Measurements from ENCODE around the gene CCDC91. TPM values are rescaled to one million over a fixed set of nuclear protein-coding genes. Genes with fewer than 3 reads are reported as not detected.

Gene CCDC91
- total and polyA plus RNA-seq, 2 donors (not counting 1 experiment from before 2014, with no cell fraction given), result 23.9 to 47.6 TPM

DNA sequence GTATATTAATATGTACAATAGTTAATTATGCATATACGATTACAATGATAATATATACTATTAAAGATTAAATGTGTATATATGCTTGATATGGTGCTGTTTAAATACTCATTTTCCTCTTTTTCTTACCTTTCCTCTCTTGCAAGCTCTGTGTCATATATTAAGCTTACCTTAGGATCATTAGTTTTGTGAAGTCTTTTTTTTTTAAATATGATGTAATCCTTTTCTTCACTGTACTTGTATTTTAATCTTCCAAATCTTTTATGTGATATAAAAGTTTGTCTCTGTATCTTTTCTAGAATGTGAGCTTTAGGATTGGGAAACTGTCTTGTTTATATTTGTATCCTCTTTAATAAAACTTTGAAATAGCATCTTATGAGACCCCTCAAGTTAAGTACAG lies 88.7 kb downstream of the CCDC91 start:
- no peaks in the 10 kb centered on the region for H4K20me1 ChIP-seq (ENCODE audit: control insufficient read depth, extremely low read depth, insufficient read depth, low read length)
- no peaks in the 10 kb centered on the region for H3K27me3 ChIP-seq (ENCODE audit: control insufficient read depth, insufficient read depth, low read length)
- no peak overlapping the region for H3K4me2 ChIP-seq (ENCODE audit: extremely low read depth, insufficient read depth, low read length)
- no peak for DNase-seq (ENCODE audit: low read depth in 2 of 2)
- H3K4me1 ChIP-seq (ENCODE audit: control insufficient read depth, extremely low read depth, insufficient read depth, low read length), result no peaks in the 10 kb centered on the region
- no peaks in the 10 kb centered on the region for H3K79me2 ChIP-seq (ENCODE audit: control insufficient read depth, insufficient read depth, low read length)
- TF ChIP-seq, protein P1, sequence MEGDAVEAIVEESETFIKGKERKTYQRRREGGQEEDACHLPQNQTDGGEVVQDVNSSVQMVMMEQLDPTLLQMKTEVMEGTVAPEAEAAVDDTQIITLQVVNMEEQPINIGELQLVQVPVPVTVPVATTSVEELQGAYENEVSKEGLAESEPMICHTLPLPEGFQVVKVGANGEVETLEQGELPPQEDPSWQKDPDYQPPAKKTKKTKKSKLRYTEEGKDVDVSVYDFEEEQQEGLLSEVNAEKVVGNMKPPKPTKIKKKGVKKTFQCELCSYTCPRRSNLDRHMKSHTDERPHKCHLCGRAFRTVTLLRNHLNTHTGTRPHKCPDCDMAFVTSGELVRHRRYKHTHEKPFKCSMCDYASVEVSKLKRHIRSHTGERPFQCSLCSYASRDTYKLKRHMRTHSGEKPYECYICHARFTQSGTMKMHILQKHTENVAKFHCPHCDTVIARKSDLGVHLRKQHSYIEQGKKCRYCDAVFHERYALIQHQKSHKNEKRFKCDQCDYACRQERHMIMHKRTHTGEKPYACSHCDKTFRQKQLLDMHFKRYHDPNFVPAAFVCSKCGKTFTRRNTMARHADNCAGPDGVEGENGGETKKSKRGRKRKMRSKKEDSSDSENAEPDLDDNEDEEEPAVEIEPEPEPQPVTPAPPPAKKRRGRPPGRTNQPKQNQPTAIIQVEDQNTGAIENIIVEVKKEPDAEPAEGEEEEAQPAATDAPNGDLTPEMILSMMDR (conservative IDR thresholded peaks at IDR 0.05 in 1 of 2, IDR thresholded peaks at IDR 0.05 in 1 of 2; ENCODE audit: low read depth in 1 of 2, low read length in 2 of 2), result no peak
- no peak for TF ChIP-seq EZH2 (IDR thresholded peaks at IDR 0.05; ENCODE audit: low read length, missing control alignments)
- H3K9ac ChIP-seq (ENCODE audit: insufficient read depth, low read length), result no peak overlapping the region
- no peak overlapping the region for H3K4me3 ChIP-seq (replicated peaks in 1 of 4; ENCODE audit: control extremely low read depth in 1 of 4, insufficient read depth in 1 of 4, low read depth in 3 of 4, low read length in 4 of 4)
- no peak overlapping the region for H3K27ac ChIP-seq (ENCODE audit: insufficient read depth, low read length)
- no peak overlapping the region for H2AFZ ChIP-seq (ENCODE audit: low read length)
- no peaks in the 10 kb centered on the region for H3K9me3 ChIP-seq (ENCODE audit: control insufficient read depth, insufficient read depth, low read depth, low read length)
- H3K36me3 ChIP-seq (ENCODE audit: control insufficient read depth, insufficient read depth, low read length), result no peaks in the 10 kb centered on the region

DNA sequence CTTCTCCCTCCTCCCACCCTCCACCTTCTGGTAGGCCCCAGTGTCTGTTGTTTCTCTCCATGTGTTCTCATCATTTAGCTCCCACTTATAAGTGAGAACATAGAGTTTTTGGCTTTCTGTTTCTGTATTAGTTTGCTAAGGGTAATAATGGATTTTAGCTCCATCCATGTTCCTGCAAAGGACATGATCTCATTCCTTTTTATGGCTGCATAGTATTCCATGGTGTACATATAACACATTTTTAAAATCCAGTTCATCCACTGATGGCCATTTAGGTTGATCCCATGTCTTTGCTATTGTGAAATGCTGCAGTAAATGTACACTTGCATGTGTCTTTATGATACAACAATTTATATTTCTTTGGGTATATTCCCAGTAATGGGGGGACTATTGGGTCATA lies 96.1 kb downstream of the CCDC91 start:
- H3K27ac ChIP-seq (ENCODE audit: insufficient read depth, low read length), result no peak overlapping the region
- no peak for DNase-seq (ENCODE audit: low read depth in 2 of 2)
- no peaks in the 10 kb centered on the region for H3K9me3 ChIP-seq (ENCODE audit: control insufficient read depth, insufficient read depth, low read depth, low read length)
- no peaks in the 10 kb centered on the region for H3K36me3 ChIP-seq (ENCODE audit: control insufficient read depth, insufficient read depth, low read length)
- no peak overlapping the region for H3K9ac ChIP-seq (ENCODE audit: insufficient read depth, low read length)
- no peak overlapping the region for H3K4me3 ChIP-seq (replicated peaks in 1 of 4; ENCODE audit: control extremely low read depth in 1 of 4, insufficient read depth in 1 of 4, low read depth in 3 of 4, low read length in 4 of 4)
- H3K4me1 ChIP-seq (ENCODE audit: control insufficient read depth, extremely low read depth, insufficient read depth, low read length), result no peaks in the 10 kb centered on the region
- no peaks in the 10 kb centered on the region for H3K79me2 ChIP-seq (ENCODE audit: control insufficient read depth, insufficient read depth, low read length)
- no peak for TF ChIP-seq EZH2 (IDR thresholded peaks at IDR 0.05; ENCODE audit: low read length, missing control alignments)
- TF ChIP-seq, protein P1 (conservative IDR thresholded peaks at IDR 0.05 in 1 of 2, IDR thresholded peaks at IDR 0.05 in 1 of 2; ENCODE audit: low read depth in 1 of 2, low read length in 2 of 2), result no peak
- no peak overlapping the region for H3K4me2 ChIP-seq (ENCODE audit: extremely low read depth, insufficient read depth, low read length)
- no peak overlapping the region for H2AFZ ChIP-seq (ENCODE audit: low read length)
- H3K27me3 ChIP-seq (ENCODE audit: control insufficient read depth, insufficient read depth, low read length), result no peaks in the 10 kb centered on the region
- H4K20me1 ChIP-seq (ENCODE audit: control insufficient read depth, extremely low read depth, insufficient read depth, low read length), result no peaks in the 10 kb centered on the region

DNA sequence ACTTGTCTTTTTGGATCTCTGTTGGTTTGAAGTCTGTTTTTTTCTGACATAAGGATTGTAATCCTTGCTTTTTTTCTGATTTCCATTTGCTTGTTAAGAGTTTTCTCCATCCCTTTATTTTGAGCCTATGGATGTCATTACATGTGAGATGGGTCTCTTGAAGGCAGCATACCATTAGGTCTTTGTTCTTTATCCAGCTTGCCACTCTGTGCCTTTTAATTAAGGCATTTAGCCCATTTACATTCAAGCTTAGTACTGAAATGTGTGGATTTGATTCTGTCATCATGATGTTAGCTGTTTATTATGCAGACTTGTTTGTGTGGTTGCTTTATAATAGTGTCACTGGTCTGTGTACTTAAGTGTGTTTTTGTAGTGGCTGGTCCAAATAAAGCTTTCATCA lies 100.0 kb downstream of the CCDC91 start:
- Histone ChIP-seq H3K27ac (ENCODE audit: insufficient read depth, low read length) (no peak overlapping the region), H3K4me2 (ENCODE audit: extremely low read depth, insufficient read depth, low read length) (no peak overlapping the region), H4K20me1 (ENCODE audit: control insufficient read depth, extremely low read depth, insufficient read depth, low read length) (no peaks in the 10 kb centered on the region), H3K27me3 (ENCODE audit: control insufficient read depth, insufficient read depth, low read length) (no peaks in the 10 kb centered on the region), H3K9ac (ENCODE audit: insufficient read depth, low read length) (no peak overlapping the region), H3K4me3 (replicated peaks in 1 of 4; ENCODE audit: control extremely low read depth in 1 of 4, insufficient read depth in 1 of 4, low read depth in 3 of 4, low read length in 4 of 4) (no peak overlapping the region), H3K79me2 (ENCODE audit: control insufficient read depth, insufficient read depth, low read length) (no peaks in the 10 kb centered on the region), H3K36me3 (ENCODE audit: control insufficient read depth, insufficient read depth, low read length) (no peaks in the 10 kb centered on the region), H3K9me3 (ENCODE audit: control insufficient read depth, insufficient read depth, low read depth, low read length) (no peaks in the 10 kb centered on the region), H3K4me1 (ENCODE audit: control insufficient read depth, extremely low read depth, insufficient read depth, low read length) (no peaks in the 10 kb centered on the region), H2AFZ (ENCODE audit: low read length) (no peak overlapping the region)
- peak in 1 of 2 donors; percentile 5 for DNase-seq (ENCODE audit: low read depth in 2 of 2)
- TF ChIP-seq, protein P1 (conservative IDR thresholded peaks at IDR 0.05 in 1 of 2, IDR thresholded peaks at IDR 0.05 in 1 of 2; ENCODE audit: low read depth in 1 of 2, low read length in 2 of 2), result no peak
- TF ChIP-seq EZH2 (IDR thresholded peaks at IDR 0.05; ENCODE audit: low read length, missing control alignments), result no peak

Data from fibroblast of lung (primary cell).